HUES48 (cell line): ENCODE data around the gene IL12RB1.

Experiments used
- H3K27ac ChIP-seq: one replicate; pipeline ENCODE4 v1.7.0; 2013; ENCODE audit warnings: low read depth, low read length, inconsistent platforms
- H3K27me3 ChIP-seq: 2 replicates; pipeline ENCODE4 v1.6.1; 2013; ENCODE audit warnings: mild to moderate bottlenecking, low read length; ENCODE audit not compliant: control insufficient read depth, insufficient read depth
- H3K36me3 ChIP-seq: 2 replicates; pipeline ENCODE4 v1.6.1; 2013; ENCODE audit warnings: low read length; ENCODE audit not compliant: control insufficient read depth, insufficient read depth
- H3K4me1 ChIP-seq: 2 replicates; pipeline ENCODE4 v1.6.1; 2013; ENCODE audit warnings: mild to moderate bottlenecking, low read length; ENCODE audit not compliant: control insufficient read depth, insufficient read depth
- H3K4me3 ChIP-seq: 2 replicates; pipeline ENCODE4 v1.5.1; 2013; ENCODE audit warnings: mild to moderate bottlenecking, low read depth, low read length
- H3K9ac ChIP-seq: 2 replicates; pipeline ENCODE4 v1.6.1; 2013; ENCODE audit warnings: mild to moderate bottlenecking, low read depth, low read length, moderate library complexity
- H3K9me3 ChIP-seq: 2 replicates; pipeline ENCODE4 v1.6.1; 2013; ENCODE audit warnings: low read length; ENCODE audit not compliant: control insufficient read depth, insufficient read depth

The IL12RB1 gene

DNA sequence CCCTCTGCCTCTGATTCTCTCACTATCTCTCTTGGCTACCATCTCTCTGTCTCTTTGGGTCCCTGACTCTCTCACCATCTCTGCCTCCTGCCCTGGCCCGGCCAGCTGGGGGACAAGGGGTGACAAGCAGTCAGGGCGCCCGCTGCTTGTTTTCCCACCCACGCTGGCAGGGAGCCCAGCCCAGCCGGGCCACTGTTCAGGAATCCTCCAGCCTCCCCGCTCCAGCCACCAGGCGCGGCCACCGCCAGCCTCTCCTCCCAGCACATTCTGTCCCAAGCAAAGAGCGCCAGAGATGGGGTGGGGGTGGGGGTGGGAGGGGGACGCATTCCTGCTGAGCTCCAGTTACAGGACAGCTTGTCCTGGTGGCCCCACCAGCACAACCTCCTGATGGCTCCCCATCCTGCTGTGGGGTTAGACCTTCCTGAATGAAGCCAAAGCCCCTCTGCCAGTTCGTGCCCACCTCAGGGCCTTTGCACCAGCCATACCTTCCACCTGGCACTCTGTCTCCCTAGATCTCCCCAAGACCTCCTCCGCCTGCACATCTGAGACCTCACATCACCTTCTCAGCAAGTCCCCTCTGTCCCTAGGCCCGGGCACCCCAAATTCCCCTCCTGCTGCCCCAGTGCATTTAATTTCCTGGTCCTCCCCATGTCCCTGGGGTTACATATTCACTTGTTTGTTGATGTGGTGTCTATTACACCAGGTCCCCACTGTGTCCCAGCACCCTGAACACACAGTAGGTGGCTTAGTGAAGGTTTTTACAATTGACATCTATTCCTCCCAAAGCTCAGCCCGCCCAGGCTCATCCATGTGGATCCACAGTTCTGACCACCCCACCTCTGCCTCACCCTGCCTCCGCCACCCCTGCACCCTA lies 66.3 kb downstream of the IL12RB1 start:
- Histone ChIP-seq H3K9me3 (no peaks in the 10 kb centered on the region), H3K27ac (no peak overlapping the region), H3K27me3 (no peaks in the 10 kb centered on the region), H3K4me3 (no peak overlapping the region), H3K4me1 (no peaks in the 10 kb centered on the region), H3K36me3 (no peaks in the 10 kb centered on the region), H3K9ac (no peak overlapping the region)

GRCh38 chr19:18017275-18018083 lies 69.3 kb downstream of the IL12RB1 start:
- H3K27me3 ChIP-seq, result no peaks in the 10 kb centered on the region
- no peak overlapping the region for H3K4me3 ChIP-seq
- H3K9me3 ChIP-seq, result no peaks in the 10 kb centered on the region
- no peaks in the 10 kb centered on the region for H3K4me1 ChIP-seq
- H3K9ac ChIP-seq, result no peak overlapping the region
- H3K27ac ChIP-seq, result no peak overlapping the region
- no peaks in the 10 kb centered on the region; the same call in 1 of the 2 replicates for H3K36me3 ChIP-seq

- no peak overlapping the region for H3K9ac ChIP-seq
- H3K4me1 ChIP-seq, result no peaks in the 10 kb centered on the region
- H3K27ac ChIP-seq, result no peak overlapping the region
Observed at GRCh38 chr19:18016209-18016910, 70.4 kb downstream of the IL12RB1 start.

GRCh38 chr19:18014197-18014596 lies 72.5 kb downstream of the IL12RB1 start:
- Histone ChIP-seq H3K4me3 (no peak overlapping the region), H3K4me1 (no peaks in the 10 kb centered on the region), H3K27me3 (no peaks in the 10 kb centered on the region), H3K9me3 (no peaks in the 10 kb centered on the region), H3K9ac (no peak overlapping the region), H3K27ac (no peak overlapping the region), H3K36me3 (peaks cover 7% of the 10 kb centered on the region)

More at GRCh38 chr19:18016209-18016910, 70.4 kb downstream of the IL12RB1 start:
- Histone ChIP-seq H3K4me3 (no peak overlapping the region), H3K36me3 (no peaks in the 10 kb centered on the region; the same call in 1 of the 2 replicates), H3K9me3 (no peaks in the 10 kb centered on the region), H3K27me3 (no peaks in the 10 kb centered on the region)

DNA sequence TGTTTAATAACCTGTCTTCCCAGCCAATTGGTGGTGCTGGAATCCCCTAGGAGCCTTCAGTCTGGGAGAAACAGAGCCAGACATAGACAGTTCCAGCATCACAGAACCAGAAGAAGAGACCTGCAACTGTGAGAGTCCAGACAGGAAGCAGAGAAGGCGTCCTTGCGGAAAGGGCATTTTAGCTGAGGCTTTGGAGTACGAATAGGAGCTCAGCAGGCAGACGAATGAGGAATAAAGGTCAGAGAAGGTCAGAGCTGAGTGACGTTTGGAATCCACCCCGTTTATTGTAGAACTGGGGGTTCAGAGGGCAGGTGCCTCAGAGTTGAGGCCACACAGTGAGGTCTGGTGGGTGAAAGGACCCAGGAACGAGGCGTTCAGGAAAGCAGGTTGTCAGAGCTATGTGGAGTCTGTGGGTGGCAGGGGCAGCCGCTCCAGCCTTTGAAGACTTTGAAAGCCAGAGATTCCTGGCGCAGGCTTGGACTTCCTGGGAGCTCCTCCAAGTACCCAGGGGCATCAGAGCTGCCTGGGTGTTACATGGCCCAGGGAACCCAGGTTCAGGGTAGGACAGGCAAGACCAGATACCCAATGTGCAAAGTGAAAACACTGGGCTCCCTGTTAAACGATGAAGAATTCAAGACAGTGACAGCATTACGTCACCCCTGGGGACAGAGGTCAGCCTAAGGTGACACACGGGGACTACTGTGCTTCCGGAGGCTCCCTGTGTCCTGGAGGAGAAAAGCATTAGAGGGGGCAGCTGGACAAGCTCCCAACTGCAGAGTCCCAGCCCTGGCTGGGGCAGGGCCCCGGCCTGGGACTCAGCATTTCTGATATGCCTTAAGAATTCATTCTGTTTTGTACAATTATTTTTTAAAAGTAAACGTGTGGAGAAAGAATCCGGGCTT lies 73.3 kb downstream of the IL12RB1 start:
- Histone ChIP-seq H3K9me3 (no peaks in the 10 kb centered on the region), H3K27ac (no peak overlapping the region), H3K4me1 (no peaks in the 10 kb centered on the region), H3K36me3 (peaks cover 8% of the 10 kb centered on the region), H3K4me3 (no peak overlapping the region), H3K9ac (no peak overlapping the region), H3K27me3 (no peaks in the 10 kb centered on the region)

- H3K4me3 ChIP-seq, result no peak overlapping the region
- H3K9ac ChIP-seq, result no peak overlapping the region
- no peaks in the 10 kb centered on the region for H3K4me1 ChIP-seq
- H3K27ac ChIP-seq, result no peak overlapping the region
- H3K27me3 ChIP-seq, result no peaks in the 10 kb centered on the region
- H3K9me3 ChIP-seq, result no peaks in the 10 kb centered on the region
- H3K36me3 ChIP-seq, result peaks cover 8% of the 10 kb centered on the region
Observed at GRCh38 chr19:18010149-18010548, 76.6 kb downstream of the IL12RB1 start.

- H3K4me1 ChIP-seq, result no peaks in the 10 kb centered on the region
- H3K4me3 ChIP-seq, result no peak overlapping the region
- H3K9ac ChIP-seq, result no peak overlapping the region
- no peak overlapping the region for H3K27ac ChIP-seq
- H3K27me3 ChIP-seq, result no peaks in the 10 kb centered on the region
- H3K36me3 ChIP-seq, result peaks cover 8% of the 10 kb centered on the region
- no peaks in the 10 kb centered on the region for H3K9me3 ChIP-seq
Observed at GRCh38 chr19:18009412-18010066, 77.2 kb downstream of the IL12RB1 start.
